DOHH2 (cell line): ENCODE results near the gene CETN1.

Experiments used
- CTCF ChIP-seq: fragments of 200-600 bp; sonication (generic); IDR thresholded peaks from one replicate; pipeline ENCODE4 v1.5.1; 2014; ENCODE audit warnings: antibody characterized with exemption, mild to moderate bottlenecking, low read depth, low read length; ENCODE audit not compliant: poor library complexity, severe bottlenecking
- EZH2phosphoT487 ChIP-seq: fragments of 200-600 bp; sonication (generic); IDR thresholded peaks from 2 replicates; pipeline ENCODE4 v1.6.1; 2017; ENCODE audit warnings: borderline replicate concordance, mild to moderate bottlenecking, antibody characterized with exemption, low read length, moderate library complexity, mixed read lengths

- TF ChIP-seq CTCF (no peak), EZH2phosphoT487 (no peak)
Measured at GRCh38 chr18:618618-619017, 38.4 kb downstream of the CETN1 start.
